Naive thymus-derived CD4-positive, alpha-beta T cell (primary cell): ENCODE measurements around the gene VPS13D. TPM values are rescaled to one million over a fixed set of nuclear protein-coding genes. Genes with fewer than 3 reads are reported as not detected.

Experiments used
- ATAC-seq: fragments of 150-1000 bp; cut with Tn5 transposase; 2 replicates; pipeline ENCODE4 v1.10.0; 2021; ENCODE audit warnings: mild to moderate bottlenecking, moderate library complexity
- CTCF ChIA-PET: fragments of 350-600 bp; sonication (Branson Sonifier 250); formaldehyde crosslinking; loops from one replicate; lab custom pipeline; 2021; ENCODE audit warnings: antibody characterized with exemption; lab: Charles Lee
- POLR2A ChIA-PET: fragments of 350-600 bp; sonication (Branson Sonifier 250); formaldehyde crosslinking; loops from one replicate; lab custom pipeline; 2021; ENCODE audit warnings: antibody characterized with exemption, inconsistent platforms; lab: Charles Lee
- DNase-seq, 9 donors: peaks; one replicate each; pipeline versions ENCODE4 v3.0.0 to v3.0.0-alpha.2; 2020 to 2022; ENCODE audit warnings: mixed read lengths in 1 of 9
- H3K27ac ChIP-seq: one replicate; pipeline ENCODE4 v1.7.0; 2013; ENCODE audit warnings: mild to moderate bottlenecking, low read depth, low read length, moderate library complexity
- H3K27me3 ChIP-seq, 2 donors: one replicate each; pipeline ENCODE4 v1.7.0; 2013; ENCODE audit warnings: low read length in 2 of 2, mild to moderate bottlenecking in 2 of 2, moderate library complexity in 2 of 2; ENCODE audit not compliant: control insufficient read depth in 2 of 2, insufficient read depth in 2 of 2
- H3K36me3 ChIP-seq, 3 experiments: 1 replicate in 2 of 3; 2 replicates in 1 of 3; pipeline ENCODE4 v1.7.0; 2013; ENCODE audit warnings: low read length in 3 of 3, mild to moderate bottlenecking in 3 of 3, moderate library complexity in 1 of 3; ENCODE audit not compliant: insufficient read depth in 3 of 3, control insufficient read depth in 2 of 3
- H3K4me1 ChIP-seq, 2 donors: one replicate each; pipeline ENCODE4 v1.7.0; 2013; ENCODE audit warnings: low read length in 2 of 2, mild to moderate bottlenecking in 2 of 2, moderate library complexity in 1 of 2; ENCODE audit not compliant: control insufficient read depth in 2 of 2, insufficient read depth in 2 of 2
- H3K4me3 ChIP-seq: 2 replicates; pipeline ENCODE4 v1.7.0; 2013; ENCODE audit warnings: mild to moderate bottlenecking, low read length
- H3K9me3 ChIP-seq, 3 experiments: 1 replicate in 2 of 3; 2 replicates in 1 of 3; pipeline ENCODE4 v1.7.0; 2013; ENCODE audit warnings: low read length in 3 of 3; ENCODE audit not compliant: control insufficient read depth in 2 of 3
- H3K27ac Mint-ChIP-seq, 9 donors: one replicate each; pipeline ENCODE4 v1.8.0; 2020 to 2022; ENCODE audit warnings: mixed read lengths in 9 of 9, mild to moderate bottlenecking in 8 of 9, moderate library complexity in 5 of 9, inconsistent platforms in 2 of 9
- H3K27me3 Mint-ChIP-seq, 5 donors: one replicate each; pipeline ENCODE4 v1.8.0; 2021 to 2022; ENCODE audit warnings: mixed read lengths in 5 of 5, mild to moderate bottlenecking in 1 of 5
- H3K36me3 Mint-ChIP-seq, 5 donors: one replicate each; pipeline ENCODE4 v1.8.0; 2020 to 2022; ENCODE audit warnings: mixed read lengths in 5 of 5, mild to moderate bottlenecking in 3 of 5, inconsistent platforms in 1 of 5
- H3K4me1 Mint-ChIP-seq, 7 donors: one replicate each; pipeline ENCODE4 v1.8.0; 2020 to 2022; ENCODE audit warnings: mixed read lengths in 7 of 7, mild to moderate bottlenecking in 3 of 7, inconsistent platforms in 1 of 7
- H3K4me3 Mint-ChIP-seq, 10 donors: one replicate each; pipeline ENCODE4 v1.8.0; 2020 to 2022; ENCODE audit warnings: mild to moderate bottlenecking in 10 of 10, mixed read lengths in 10 of 10, moderate library complexity in 6 of 10, inconsistent platforms in 2 of 10
- H3K9me3 Mint-ChIP-seq, 11 donors: one replicate each; pipeline ENCODE4 v1.8.0; 2020 to 2022; ENCODE audit warnings: mixed read lengths in 11 of 11, mild to moderate bottlenecking in 4 of 11, inconsistent platforms in 1 of 11, moderate library complexity in 1 of 11
- intact Hi-C, 2 donors: fragments of 100-400 bp; cut with micrococcal nuclease; formaldehyde crosslinking; loops; one replicate each; pipeline ENCODE4 v1.15.1; 2023
- polyA plus RNA-seq, 2 donors: library from polyadenylated mRNA; unstranded; fragments of 300-500 nt; fragmentation: Illumina TruSeq; gene quantifications; one replicate each; pipeline ENCODE4 v1.2.3, GENCODE V29; 2021
- total RNA-seq, 6 experiments: library from RNA in 5 of 6; stranded (reverse) in 5 of 6; gene quantifications; 1 replicate in 5 of 6; 2 replicates in 1 of 6; pipeline ENCODE4 v1.2.3 and lab custom pipeline; 2021 to 2026

The VPS13D gene
- total and polyA plus RNA-seq, 7 experiments from 2014 or later = 6.5 to 94.4 (median 73.2) TPM

GRCh38 chr1:12439073-12439472 is 209.2 kb downstream of the VPS13D start:
- no peak overlapping the region for H3K27ac ChIP-seq
- H3K36me3 ChIP-seq = no peaks in the 10 kb centered on the region
- ATAC-seq (no peak), DNase-seq (no peak)
- peaks cover 57 to 90% (median 82%) of the 10 kb centered on the region in 7 donors for H3K4me1 Mint-ChIP-seq
- peak overlapping the region; percentile 17 for H3K4me3 ChIP-seq
- peaks cover 59 to 61% of the 10 kb centered on the region in 2 donors for H3K4me1 ChIP-seq
- H3K9me3 ChIP-seq = no peaks in the 10 kb centered on the region
- H3K27me3 Mint-ChIP-seq = peaks cover 0 to 5% (median 0%) of the 10 kb centered on the region in 5 donors
- POLR2A ChIA-PET = interaction anchor here (0.6 to 4.9 kb wide), 10 partner anchors 9 to 87 kb away, joined by 3 to 45 read pairs (median 4); no protein-coding TSS in a partner anchor
- CTCF ChIA-PET = interaction anchor here (0.7 to 0.9 kb wide), 2 partner anchors 141 to 181 kb away, joined by 3 read pairs; no protein-coding TSS in a partner anchor
- H3K27me3 ChIP-seq = no peaks in the 10 kb centered on the region
- H3K36me3 Mint-ChIP-seq = peaks cover 16 to 47% (median 32%) of the 10 kb centered on the region in 5 donors
- intact Hi-C loops = loop anchor here in 1 of 2 donors (5.0 to 10.0 kb wide), 2 partner anchors 52 to 284 kb away; no protein-coding TSS in a partner anchor
- H3K9me3 Mint-ChIP-seq = peaks cover 0 to 6% (median 0%) of the 10 kb centered on the region in 11 donors
- H3K4me3 Mint-ChIP-seq = peak overlapping the region; percentile 68 to 85 (median 76)
- peak overlapping the region; percentile 71 to 96 (median 86) for H3K27ac Mint-ChIP-seq

- H3K27me3 ChIP-seq = no peaks in the 10 kb centered on the region
- peaks cover 35 to 40% of the 10 kb centered on the region in 2 donors for H3K4me1 ChIP-seq
- no peaks in the 10 kb centered on the region for H3K9me3 ChIP-seq
- no peak overlapping the region for H3K4me3 ChIP-seq
- CTCF ChIA-PET = no interaction called here
- POLR2A ChIA-PET = interaction anchor here (0.5 to 2.1 kb wide), 5 partner anchors 9 to 177 kb away, joined by 3 to 8 read pairs (median 4); partner anchors contain the start of gene DHRS3
- H3K27ac Mint-ChIP-seq = peak overlapping the region in 4 of 9 donors; percentile 6 to 72 (median 25)
- H3K27me3 Mint-ChIP-seq = peaks cover 0 to 21% (median 0%) of the 10 kb centered on the region in 5 donors
- H3K36me3 ChIP-seq = no peaks in the 10 kb centered on the region
- peak overlapping the region in 3 of 10 donors; percentile 9 to 19 (median 18) for H3K4me3 Mint-ChIP-seq
- peaks cover 23 to 61% (median 41%) of the 10 kb centered on the region in 5 donors for H3K36me3 Mint-ChIP-seq
- peaks cover 39 to 88% (median 74%) of the 10 kb centered on the region in 7 donors for H3K4me1 Mint-ChIP-seq
- no peak overlapping the region for H3K27ac ChIP-seq
- ATAC-seq (no peak), DNase-seq (no peak)
- intact Hi-C loops = no loop called here
- H3K9me3 Mint-ChIP-seq = peaks cover 0 to 6% (median 1%) of the 10 kb centered on the region in 11 donors
These were observed 211.7 kb downstream of the VPS13D start for GRCh38 chr1:12441414-12442105.

- Mint-ChIP-seq H3K27me3 (peaks cover 0 to 24% (median 0%) of the 10 kb centered on the region in 5 donors), H3K4me3 (no peak overlapping the region), H3K27ac (peak overlapping the region in 1 of 9 donors; percentile 6), H3K4me1 (peaks cover 34 to 89% (median 75%) of the 10 kb centered on the region in 7 donors), H3K9me3 (peaks cover 0 to 6% (median 1%) of the 10 kb centered on the region in 11 donors), H3K36me3 (peaks cover 24 to 65% (median 41%) of the 10 kb centered on the region in 5 donors)
- POLR2A ChIA-PET = interaction anchor here (0.5 to 2.1 kb wide), 5 partner anchors 9 to 176 kb away, joined by 3 to 8 read pairs (median 4); partner anchors contain the start of gene DHRS3
- no peaks in the 10 kb centered on the region for H3K27me3 ChIP-seq
- no peaks in the 10 kb centered on the region for H3K36me3 ChIP-seq
- no peaks in the 10 kb centered on the region for H3K9me3 ChIP-seq
- ATAC-seq = no peak
- CTCF ChIA-PET = interaction anchor here (0.8 kb wide), 1 partner anchor 16 kb away, joined by 3 read pairs; no protein-coding TSS in a partner anchor
- H3K4me3 ChIP-seq = no peak overlapping the region
- H3K4me1 ChIP-seq = peaks cover 31 to 44% of the 10 kb centered on the region in 2 donors
- no peak overlapping the region for H3K27ac ChIP-seq
- DNase-seq = no peak
- intact Hi-C loops = no loop called here
These were observed 212.4 kb downstream of the VPS13D start for GRCh38 chr1:12442217-12442616.

- Histone ChIP-seq H3K9me3 (no peaks in the 10 kb centered on the region), H3K4me3 (no peak overlapping the region), H3K27me3 (no peaks in the 10 kb centered on the region), H3K27ac (no peak overlapping the region), H3K4me1 (peaks cover 26 to 44% of the 10 kb centered on the region in 2 donors), H3K36me3 (no peaks in the 10 kb centered on the region)
- Mint-ChIP-seq H3K36me3 (peaks cover 22 to 62% (median 41%) of the 10 kb centered on the region in 5 donors), H3K4me3 (no peak overlapping the region), H3K27ac (peak overlapping the region in 2 of 9 donors; percentile 18 to 79), H3K27me3 (peaks cover 0 to 26% (median 0%) of the 10 kb centered on the region in 5 donors), H3K4me1 (peaks cover 37 to 89% (median 72%) of the 10 kb centered on the region in 7 donors), H3K9me3 (peaks cover 0 to 5% (median 1%) of the 10 kb centered on the region in 11 donors)
- ChIA-PET POLR2A (interaction anchor here (0.7 to 1.2 kb wide), 2 partner anchors 14 to 173 kb away, joined by 3 read pairs; no protein-coding TSS in a partner anchor), CTCF (no interaction called here)
- ATAC-seq = no peak
- intact Hi-C loops = no loop called here
- DNase-seq = no peak
These were observed 213.3 kb downstream of the VPS13D start for GRCh38 chr1:12443151-12443550.

GRCh38 chr1:12444329-12444841 is 214.6 kb downstream of the VPS13D start:
- peaks cover 0 to 1% (median 0%) of the 10 kb centered on the region in 11 donors for H3K9me3 Mint-ChIP-seq
- H3K27ac ChIP-seq = no peak overlapping the region
- H3K27me3 ChIP-seq = no peaks in the 10 kb centered on the region
- peak overlapping the region in 2 of 9 donors; percentile 14 to 51 for H3K27ac Mint-ChIP-seq
- POLR2A ChIA-PET = interaction anchor here (0.6 kb wide), 1 partner anchor 10 kb away, joined by 3 read pairs; no protein-coding TSS in a partner anchor
- peaks cover 36 to 89% (median 72%) of the 10 kb centered on the region in 7 donors for H3K4me1 Mint-ChIP-seq
- H3K9me3 ChIP-seq = no peaks in the 10 kb centered on the region
- no peaks in the 10 kb centered on the region for H3K36me3 ChIP-seq
- CTCF ChIA-PET = no interaction called here
- no peak for DNase-seq
- peaks cover 17 to 51% (median 29%) of the 10 kb centered on the region in 5 donors for H3K36me3 Mint-ChIP-seq
- H3K4me3 ChIP-seq = no peak overlapping the region
- no peak overlapping the region for H3K4me3 Mint-ChIP-seq
- intact Hi-C loops = no loop called here
- ATAC-seq = no peak
- peaks cover 26 to 43% of the 10 kb centered on the region in 2 donors for H3K4me1 ChIP-seq
- peaks cover 0 to 26% (median 0%) of the 10 kb centered on the region in 5 donors for H3K27me3 Mint-ChIP-seq

- DNase-seq (no peak), ATAC-seq (no peak)
- H3K27ac ChIP-seq = no peak overlapping the region
- no peak overlapping the region for H3K4me3 ChIP-seq
- no peaks in the 10 kb centered on the region for H3K36me3 ChIP-seq
- H3K27me3 ChIP-seq = no peaks in the 10 kb centered on the region
- peaks cover 15 to 51% (median 27%) of the 10 kb centered on the region in 5 donors for H3K36me3 Mint-ChIP-seq
- H3K9me3 ChIP-seq = no peaks in the 10 kb centered on the region
- intact Hi-C loops = loop anchor here in 1 of 2 donors (5.0 kb wide), 1 partner anchor 103 kb away; no protein-coding TSS in a partner anchor
- no peak overlapping the region for H3K4me3 Mint-ChIP-seq
- H3K4me1 Mint-ChIP-seq = peaks cover 34 to 89% (median 72%) of the 10 kb centered on the region in 7 donors
- peaks cover 25 to 43% of the 10 kb centered on the region in 2 donors for H3K4me1 ChIP-seq
- POLR2A ChIA-PET = interaction anchor here (1.0 to 5.8 kb wide), 4 partner anchors 8 to 84 kb away, joined by 3 to 45 read pairs (median 4); no protein-coding TSS in a partner anchor
- H3K27me3 Mint-ChIP-seq = peaks cover 0 to 24% (median 0%) of the 10 kb centered on the region in 5 donors
- H3K9me3 Mint-ChIP-seq = peaks cover 0 to 1% (median 0%) of the 10 kb centered on the region in 11 donors
- CTCF ChIA-PET = interaction anchor here (0.6 to 0.7 kb wide), 2 partner anchors 104 to 248 kb away, joined by 3 read pairs; no protein-coding TSS in a partner anchor
- peak overlapping the region in 1 of 9 donors; percentile 28 for H3K27ac Mint-ChIP-seq
These were observed 215.4 kb downstream of the VPS13D start for GRCh38 chr1:12445257-12445656.
